ENCODE data around the gene LSM2.
A peak's percentile ranks its signal among the peaks of the same experiment; 100 is the strongest.
"Not testable (repeated sequence)": the region's sequence is repeated elsewhere in the genome, so short reads cannot be mapped to it uniquely, and the experiment has no call there.

The LSM2 gene

DNA sequence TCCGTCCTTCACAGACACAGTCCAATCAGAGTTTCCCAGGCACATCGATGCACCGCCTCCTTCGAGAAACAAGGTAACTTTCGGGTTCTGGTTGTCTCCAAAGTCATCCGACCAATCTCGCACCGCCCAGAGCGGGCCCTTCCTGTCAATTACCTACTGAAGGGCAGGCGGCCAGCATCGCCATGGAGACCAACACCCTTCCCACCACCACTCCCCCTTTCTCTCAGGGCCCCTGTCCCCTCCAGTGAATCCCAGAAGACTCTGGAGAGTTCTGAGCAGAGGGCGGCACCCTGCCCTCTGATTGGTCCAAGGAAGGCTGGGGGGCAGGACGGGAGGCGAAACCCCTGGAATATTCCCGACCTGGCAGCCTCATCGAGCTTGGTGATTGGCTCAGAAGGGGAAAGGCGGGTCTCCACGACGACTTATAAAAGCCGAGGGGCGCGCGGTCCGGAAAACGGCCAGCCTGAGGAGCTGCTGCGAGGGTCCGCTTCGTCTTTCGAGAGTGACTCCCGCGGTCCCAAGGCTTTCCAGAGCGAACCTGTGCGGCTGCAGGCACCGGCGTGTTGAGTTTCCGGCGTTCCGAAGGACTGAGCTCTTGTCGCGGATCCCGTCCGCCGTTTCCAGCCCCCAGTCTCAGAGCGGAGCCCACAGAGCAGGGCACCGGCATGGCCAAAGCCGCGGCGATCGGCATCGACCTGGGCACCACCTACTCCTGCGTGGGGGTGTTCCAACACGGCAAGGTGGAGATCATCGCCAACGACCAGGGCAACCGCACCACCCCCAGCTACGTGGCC is 20.7 kb upstream of the LSM2 start, which contains the start of gene HSPA1B:
HSPA1B (plus strand) TSS at position 453 of the 794 bp plus-strand sequence; CDS start at position 666, 213 bp downstream.
- DNase-seq: peak; percentile 98

DNA sequence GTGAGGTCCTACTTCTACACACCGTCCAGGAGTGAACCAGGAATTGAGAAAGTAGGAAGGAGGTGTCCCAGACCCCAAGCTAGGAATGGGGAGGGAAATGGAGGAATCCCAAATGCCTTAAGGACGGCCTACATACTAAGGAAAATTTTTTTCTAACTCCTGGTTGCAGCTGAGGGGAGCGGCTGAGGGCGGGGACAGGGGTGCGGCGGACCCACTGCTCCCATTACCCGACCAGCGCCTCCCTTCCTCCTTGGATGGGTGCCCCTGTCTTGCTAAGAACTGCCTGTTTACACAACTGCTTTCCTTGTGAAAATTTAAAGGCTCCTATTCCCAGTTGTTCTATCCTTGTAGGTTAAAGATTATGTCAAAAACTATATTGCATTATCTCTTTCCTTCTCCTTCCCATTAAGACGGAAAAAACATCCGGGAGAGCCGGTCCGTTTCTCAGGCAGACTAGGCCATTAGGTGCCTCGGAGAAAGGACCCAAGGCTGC is 20.1 kb upstream of the LSM2 start:
- no peak for DNase-seq

DNA sequence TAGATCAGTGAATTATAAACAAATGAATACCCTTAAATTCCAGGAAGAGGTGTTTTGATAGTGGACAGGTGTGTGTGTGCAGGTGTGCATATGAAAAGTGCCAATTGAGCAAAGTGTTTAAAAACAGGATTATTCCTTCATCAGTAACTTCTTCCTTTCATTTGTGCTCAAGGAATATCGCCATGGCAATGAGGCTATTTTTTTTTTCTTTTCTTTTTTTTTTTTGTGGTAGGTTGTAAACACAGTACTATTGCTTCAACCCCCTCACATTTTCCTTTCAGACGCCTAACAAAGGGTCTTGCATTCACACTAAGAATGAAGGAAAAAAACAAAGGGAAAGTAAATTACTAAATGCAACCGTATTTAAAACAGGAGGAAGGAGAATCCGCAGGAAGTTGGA is 18.8 kb upstream of the LSM2 start:
- DNase-seq: no peak

DNA sequence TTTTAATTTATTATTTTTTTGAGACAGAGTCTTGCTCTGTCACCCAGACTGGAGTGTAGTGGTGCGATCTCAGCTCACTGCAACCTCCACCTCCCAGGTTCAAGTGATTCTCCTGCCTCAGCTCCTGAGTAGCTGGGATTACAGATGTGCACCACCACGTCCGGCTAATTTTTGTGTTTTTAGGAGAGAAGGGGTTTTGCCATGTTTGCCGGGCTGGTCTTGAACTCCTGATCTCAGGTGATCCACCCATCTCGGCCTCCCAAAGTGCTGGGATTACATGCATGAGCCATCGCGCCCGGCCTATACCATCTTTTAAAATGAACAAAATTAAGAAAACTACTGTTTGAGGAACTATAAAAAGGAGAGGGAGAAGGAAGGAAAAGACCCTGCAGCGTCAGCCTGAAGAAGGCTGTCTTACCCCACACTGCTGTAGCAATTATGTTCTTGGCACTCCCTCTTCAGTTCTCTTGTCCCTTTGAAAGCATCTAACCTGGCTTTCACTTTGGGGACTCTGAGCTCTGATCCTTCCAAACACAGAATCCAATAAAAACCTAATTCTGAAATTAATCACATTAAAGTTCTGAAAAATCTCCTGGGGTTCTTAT is 16.9 kb upstream of the LSM2 start:
- not testable (repeated sequence) for DNase-seq

DNA sequence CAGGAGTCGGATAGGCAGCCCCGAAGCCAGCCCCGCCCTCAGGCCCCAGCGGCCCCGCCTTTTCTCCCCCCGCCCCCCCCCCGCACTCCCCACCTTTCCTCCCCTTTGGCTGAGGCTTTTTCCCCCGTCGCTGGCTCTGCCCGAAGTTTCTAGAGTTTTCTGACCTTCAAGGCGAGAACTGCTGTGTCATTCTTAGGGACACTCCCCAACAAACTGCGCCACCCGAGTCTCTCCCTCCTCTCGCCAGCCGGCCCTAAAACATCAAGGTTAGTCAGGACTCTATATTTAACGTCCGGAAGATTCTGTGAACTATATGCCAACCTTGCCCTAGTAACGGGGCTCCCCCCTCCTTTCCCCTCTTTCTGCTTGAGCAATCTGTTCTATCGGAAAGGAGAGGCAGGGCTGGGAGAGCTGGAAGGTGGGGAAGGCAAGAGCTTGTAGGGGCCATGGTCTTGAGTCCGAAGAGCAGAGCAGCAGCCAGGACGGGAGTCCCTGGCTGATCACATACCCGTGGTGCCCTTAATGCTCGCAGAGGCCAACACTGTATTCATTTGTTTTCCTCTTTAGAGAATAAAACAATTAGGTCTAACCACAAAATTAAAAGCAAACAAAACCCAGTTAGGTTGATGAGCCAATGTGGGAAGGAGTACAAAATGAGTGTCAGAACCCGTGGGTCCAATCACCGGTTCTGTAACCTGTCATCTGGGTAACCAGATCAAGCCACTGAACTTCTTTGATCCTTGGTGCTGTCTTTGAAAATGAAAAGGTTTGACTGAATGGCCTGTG is 15.5 kb upstream of the LSM2 start:
- no peak for DNase-seq

DNA sequence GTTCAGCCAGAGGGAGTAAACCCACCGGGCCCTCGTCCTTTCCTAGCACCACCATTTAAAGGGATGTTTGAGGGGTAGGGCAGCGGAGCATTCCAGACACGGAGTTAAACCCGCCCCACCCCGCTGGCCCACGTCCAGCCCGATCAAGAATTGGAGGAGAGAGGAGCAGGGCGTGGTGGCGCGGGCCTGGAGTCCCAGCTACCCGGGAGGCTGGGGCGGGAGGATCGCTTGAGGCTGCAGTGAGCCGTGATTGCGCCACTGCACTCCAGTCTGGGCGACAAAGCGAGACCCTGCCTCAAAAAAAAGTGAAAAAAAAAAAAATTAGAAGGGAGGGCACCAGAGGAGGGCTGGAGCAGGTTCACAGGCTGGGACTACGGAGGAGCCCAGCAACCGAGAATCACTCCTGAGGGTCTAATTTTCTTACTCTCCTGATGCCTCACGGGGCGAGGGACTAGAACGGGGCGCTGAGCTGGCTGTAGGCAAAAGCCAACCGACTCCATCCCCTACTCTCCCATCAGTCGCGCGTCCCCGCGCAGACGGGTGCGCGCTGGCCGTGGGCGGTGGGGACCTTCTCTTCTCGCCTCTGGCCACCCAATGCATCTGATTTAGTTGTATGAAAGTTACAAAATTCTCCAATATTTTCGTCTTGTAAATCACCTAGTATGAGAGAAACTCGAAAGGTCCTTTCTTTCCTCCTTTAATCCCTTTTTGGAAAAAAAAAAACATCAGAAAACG is 14.7 kb upstream of the LSM2 start:
- DNase-seq: no peak

DNA sequence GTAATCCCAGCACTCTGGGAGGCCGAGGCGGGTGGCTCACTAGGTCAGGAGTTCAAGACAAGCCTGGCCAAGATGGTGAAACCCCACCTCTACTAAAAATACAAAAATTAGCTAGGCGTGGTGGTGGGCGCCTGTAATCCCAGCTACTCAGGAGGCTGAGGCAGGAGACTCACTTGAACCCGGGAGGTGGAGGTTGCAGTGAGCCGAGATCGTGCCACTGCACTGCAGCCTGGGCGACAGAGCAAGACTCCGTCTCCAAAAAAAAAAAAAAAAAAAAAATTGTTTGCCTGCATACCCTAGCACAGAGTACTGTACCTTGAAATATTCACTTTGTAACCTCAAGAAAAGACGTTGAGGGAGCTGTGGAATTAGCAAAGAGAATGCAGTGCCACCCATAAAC is 13.6 kb upstream of the LSM2 start:
- not testable (repeated sequence) for DNase-seq

DNA sequence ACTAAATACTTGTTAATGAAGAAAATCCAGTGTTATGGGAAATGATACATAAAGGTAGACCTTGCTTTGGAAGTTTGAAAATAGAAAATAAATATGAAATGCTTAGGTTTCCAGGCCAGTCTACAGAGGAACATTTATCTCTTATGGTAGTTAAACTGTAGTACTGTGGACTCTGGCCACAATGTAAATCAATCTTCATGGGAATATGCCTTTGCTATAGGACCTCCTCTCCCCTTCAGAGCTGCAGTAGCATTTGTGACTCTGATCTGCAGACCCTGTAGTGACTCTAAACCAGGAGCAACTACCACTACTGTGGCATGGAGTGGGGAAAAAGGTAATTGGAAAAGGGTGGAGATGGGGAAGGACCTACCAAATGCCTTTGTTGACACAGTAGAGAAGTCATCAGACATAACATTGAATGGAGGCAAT is 13.1 kb upstream of the LSM2 start:
- DNase-seq: no peak

DNA sequence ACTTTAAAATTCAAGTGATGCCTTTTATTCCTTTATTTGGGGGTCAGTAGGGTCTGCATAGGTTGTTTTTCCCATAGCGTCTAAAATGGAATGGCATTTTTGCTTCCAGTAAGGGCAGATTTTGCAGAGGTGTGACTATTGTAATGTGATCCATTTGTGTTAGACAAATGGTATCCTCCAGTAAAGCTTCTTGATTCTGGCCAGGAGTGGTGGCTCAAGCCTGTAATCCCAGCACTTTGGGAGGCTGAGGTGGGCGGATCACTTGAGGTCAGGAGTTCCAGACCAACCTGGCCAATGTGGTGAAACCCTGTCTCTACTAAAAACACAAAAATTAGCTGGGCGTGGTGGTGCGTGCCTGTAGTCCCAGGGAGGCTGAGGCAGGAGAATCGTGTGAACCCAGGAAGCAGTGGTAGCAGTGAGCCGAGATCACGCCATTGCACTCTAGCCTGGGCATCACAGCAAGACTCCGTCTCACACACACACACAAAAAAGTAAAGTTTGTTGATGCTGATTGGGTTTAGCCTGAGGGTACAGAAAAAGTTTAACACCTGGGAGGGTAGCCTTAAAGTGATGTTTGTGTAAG is 11.3 kb upstream of the LSM2 start:
- DNase-seq: not testable (repeated sequence)

DNA sequence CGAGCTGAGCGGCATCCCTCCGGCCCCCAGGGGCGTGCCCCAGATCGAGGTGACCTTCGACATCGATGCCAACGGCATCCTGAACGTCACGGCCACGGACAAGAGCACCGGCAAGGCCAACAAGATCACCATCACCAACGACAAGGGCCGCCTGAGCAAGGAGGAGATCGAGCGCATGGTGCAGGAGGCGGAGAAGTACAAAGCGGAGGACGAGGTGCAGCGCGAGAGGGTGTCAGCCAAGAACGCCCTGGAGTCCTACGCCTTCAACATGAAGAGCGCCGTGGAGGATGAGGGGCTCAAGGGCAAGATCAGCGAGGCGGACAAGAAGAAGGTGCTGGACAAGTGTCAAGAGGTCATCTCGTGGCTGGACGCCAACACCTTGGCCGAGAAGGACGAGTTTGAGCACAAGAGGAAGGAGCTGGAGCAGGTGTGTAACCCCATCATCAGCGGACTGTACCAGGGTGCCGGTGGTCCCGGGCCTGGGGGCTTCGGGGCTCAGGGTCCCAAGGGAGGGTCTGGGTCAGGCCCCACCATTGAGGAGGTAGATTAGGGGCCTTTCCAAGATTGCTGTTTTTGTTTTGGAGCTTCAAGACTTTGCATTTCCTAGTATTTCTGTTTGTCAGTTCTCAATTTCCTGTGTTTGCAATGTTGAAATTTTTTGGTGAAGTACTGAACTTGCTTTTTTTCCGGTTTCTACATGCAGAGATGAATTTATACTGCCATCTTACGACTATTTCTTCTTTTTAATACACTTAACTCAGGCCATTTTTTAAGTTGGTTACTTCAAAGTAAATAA is 10.6 kb upstream of the LSM2 start:
- not testable (repeated sequence) for DNase-seq

DNA sequence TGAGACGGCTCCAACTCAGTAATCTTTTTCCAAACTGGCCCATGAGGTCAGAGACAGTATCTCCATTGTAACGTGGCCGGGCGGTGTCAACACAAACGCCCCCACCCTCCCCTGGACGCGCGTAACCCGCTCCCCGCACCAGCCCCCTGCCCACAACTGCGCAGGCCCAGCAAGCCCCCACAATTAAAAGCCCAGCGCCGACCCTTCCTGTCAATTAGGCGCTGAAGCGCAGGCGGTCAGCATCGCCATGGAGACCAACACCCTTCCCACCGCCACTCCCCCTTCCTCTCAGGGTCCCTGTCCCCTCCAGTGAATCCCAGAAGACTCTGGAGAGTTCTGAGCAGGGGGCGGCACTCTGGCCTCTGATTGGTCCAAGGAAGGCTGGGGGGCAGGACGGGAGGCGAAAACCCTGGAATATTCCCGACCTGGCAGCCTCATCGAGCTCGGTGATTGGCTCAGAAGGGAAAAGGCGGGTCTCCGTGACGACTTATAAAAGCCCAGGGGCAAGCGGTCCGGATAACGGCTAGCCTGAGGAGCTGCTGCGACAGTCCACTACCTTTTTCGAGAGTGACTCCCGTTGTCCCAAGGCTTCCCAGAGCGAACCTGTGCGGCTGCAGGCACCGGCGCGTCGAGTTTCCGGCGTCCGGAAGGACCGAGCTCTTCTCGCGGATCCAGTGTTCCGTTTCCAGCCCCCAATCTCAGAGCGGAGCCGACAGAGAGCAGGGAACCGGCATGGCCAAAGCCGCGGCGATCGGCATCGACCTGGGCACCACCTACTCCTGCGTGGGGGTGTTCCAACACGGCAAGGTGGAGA is 8.5 kb upstream of the LSM2 start, which contains the start of the genes HSPA1A and HSPA1L:
HSPA1A (plus strand) TSS at position 519 of the 814 bp plus-strand sequence; CDS start at position 733, 214 bp downstream.
HSPA1L (minus strand) TSS at position 259 of the 814 bp plus-strand sequence. CDS start 3,311 bp downstream, outside the sequence.
- peak; percentile 94 for DNase-seq

DNA sequence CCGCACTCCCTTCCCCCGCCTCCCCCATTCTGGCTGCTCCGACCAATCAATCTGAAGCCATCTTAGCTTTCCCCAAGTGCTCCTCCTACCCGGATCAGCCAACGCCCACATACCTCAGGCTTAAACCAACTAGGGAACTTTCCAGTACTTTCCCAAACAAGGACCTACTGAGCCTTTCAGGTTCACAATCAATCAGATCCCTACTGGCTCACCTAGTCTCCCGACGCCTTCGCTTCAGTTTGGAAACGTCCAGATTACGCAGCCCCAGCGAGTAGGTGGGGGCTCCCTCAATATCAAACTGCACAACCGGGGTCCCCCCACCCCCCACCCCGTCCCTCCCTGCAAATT is 7.9 kb upstream of the LSM2 start:
- peak; percentile 91 for DNase-seq

DNA sequence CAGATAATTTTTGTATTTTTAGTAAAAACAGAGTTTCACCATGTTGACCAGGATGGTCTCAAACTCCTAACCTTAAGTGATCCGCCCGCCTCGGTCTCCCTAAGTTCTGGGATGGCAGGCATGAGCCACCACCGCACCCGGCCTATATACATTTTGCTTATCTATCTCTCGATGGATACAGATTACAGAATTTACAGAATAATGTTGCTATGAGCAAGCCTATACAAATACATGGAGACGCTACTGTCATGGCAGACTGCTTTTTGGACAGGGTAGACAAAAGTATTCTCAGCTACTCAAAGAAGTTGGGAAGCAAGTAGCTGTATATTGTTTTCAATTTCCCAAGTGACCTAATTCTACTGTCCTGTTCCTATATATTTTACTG is 6.7 kb upstream of the LSM2 start:
- DNase-seq: no peak

DNA sequence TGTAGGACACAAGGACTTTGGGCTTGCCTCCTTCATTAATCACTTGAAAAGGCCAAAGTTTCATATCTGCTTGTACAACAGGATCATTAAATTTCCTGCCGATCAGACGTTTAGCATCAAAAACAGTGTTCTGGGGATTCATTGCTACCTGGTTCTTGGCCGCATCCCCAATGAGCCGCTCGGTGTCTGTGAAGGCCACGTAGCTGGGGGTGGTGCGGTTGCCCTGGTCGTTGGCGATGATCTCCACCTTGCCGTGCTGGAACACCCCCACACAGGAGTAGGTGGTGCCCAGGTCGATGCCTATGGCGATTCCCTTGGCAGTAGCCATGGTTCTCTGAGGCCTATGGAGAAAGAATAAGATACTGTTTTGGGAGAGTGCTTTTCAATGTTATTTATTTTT is 4.9 kb upstream of the LSM2 start:
- DNase-seq: no peak

DNA sequence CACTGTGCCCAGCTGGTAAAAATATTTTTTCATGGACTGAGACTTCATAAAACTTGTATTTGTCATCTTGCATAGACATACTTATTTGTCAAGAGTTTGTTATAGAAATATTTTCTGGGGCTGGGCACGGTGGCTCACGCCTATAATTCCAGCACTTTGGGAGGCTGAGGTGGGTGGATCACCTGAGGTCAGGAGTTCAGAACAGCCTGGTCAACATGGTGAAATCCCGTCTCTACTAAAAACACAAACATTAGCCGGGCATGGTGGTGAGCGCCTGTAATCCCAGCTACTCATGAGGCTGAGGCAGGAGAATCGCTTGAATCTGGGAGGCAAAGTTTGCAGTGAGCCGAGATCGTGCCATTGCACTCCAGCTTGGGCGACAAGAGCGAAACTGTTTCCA is 1.8 kb upstream of the LSM2 start:
- not testable (repeated sequence) for DNase-seq

DNA sequence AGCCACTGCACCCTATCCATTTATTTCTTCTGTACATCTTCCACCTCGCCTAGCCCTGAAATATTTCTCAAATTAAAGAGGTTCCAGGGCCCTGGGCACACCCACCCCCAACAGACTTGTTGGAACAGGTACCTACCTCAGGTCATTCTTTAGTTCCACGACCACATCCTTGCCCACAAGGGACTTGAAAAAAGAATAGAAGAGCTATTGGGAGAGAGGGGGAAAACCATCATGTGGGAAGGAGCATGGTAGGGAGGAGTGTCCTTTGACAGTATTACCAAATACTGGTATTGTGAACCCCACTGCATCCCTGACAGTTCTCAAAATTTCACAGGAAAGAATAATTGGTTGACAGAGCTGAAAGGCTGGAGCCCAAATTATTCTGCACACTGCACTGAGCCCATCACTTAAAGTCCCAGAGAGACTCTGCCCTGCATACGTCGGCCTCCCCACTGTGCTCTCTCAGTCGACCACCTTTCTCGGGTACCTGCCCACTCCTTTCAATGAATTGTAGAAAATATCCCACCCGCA is 762 bp downstream of the LSM2 start:
- DNase-seq: no peak

DNA sequence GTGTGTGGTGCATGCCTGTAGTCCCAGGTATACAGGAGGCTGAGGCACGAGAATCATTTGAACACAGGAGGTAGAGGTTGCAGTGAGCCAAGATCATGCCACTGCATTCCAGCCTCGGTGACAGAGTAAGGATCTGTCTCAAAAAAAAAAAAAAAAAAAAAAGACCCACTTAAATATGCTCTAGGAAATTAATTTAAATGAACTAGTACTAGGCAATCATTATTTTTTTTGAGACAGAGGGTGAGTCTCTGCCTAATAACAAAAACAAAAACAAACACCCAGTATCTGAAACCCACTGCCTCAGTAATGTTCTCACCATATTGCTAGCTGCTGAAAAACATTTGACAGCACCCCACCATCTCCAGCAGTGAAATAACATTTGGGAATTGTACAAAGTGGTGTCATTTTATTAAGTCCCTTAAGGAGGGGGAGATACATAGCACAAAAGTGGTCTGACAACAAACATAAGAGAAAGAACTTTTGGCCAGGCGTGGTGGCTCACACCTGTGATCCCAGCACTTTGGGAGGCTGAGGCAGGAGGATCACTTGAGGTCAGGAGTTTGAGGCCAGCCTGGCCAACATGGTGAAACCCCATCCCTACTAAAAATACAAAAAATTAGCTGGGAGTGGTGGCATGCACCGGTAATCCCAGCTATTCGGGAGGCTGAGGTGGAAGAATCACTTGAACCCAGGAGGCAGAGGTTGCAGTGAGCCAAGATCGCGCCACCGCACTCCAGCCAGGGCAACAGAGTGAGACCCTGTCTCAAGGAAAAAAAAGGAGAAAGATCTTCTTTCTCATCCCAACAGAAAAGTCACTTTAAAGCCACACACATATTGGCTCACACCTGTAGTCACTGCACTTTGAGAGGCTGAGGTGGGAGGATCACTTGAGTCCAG is 5.5 kb downstream of the LSM2 start:
- DNase-seq: not testable (repeated sequence)

DNA sequence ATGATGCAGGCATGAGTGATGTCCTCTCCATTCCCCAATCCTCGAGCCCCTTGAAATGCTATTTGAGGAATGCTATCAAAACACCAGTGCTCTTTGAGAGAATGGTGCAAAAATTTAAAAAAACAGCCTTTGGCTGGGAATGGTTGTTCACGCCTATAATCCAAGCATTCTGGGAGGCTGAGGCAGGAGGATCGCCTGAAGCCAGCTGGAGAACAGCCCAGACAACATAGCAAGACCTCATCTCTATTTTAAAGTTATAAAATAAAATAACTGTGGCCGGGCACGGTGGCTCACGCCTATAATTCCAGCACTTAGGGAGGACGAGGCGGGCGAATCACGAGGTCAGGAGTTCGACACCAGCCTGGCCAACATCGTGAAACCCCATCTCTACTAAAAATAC is 7.0 kb downstream of the LSM2 start:
- no peak for DNase-seq

DNA sequence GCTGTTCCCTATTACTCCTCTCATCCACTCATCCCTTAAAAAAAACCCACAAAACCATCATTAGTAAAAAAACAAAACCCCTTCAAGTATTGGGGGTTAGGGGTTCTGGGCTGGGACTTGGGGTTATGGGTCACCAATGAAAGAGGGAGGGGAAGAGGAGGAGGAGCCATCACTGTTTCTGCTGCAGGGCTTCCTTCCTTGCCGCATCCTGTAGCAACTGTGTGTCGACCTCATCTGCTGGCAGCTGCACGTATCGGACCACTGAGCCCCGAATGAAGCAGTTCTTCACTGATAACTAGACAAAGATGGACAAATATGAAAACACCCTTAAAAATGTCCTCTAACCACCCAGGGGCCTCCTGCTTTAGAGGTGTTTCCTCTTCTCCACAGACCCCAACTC is 9.2 kb downstream of the LSM2 start:
- DNase-seq: no peak

Data from NCI-H2029 treated with DMSO at 0.1 percent for 48 hours (cell line).